PFSK-1 (cell line): ENCODE measurements around the gene OPA3.

ENCODE experiments used
- FOXP2 ChIP-seq: optimal IDR thresholded peaks from 2 replicates; pipeline ENCODE3; 2011; ENCODE audit warnings: borderline replicate concordance, control low read depth, inconsistent platforms; ENCODE audit not compliant: insufficient read depth; ENCODE audit errors: extremely low read length, extremely low read depth
- POLR2AphosphoS5 ChIP-seq: IDR thresholded peaks from 2 replicates; pipeline ENCODE4 v1.6.1; 2012; ENCODE audit warnings: low read depth, mild to moderate bottlenecking, control low read depth, low read length, moderate library complexity
- REST ChIP-seq, 2 experiments: IDR thresholded peaks; 2 replicates each; pipeline versions ENCODE4 v1.6.1 to v1.8.0; 2011 to 2012; ENCODE audit warnings: low read depth in 2 of 2, low read length in 2 of 2, control low read depth in 1 of 2, inconsistent platforms in 1 of 2, mild to moderate bottlenecking in 1 of 2, moderate library complexity in 1 of 2; ENCODE audit not compliant: insufficient read depth in 1 of 2
- SIN3A ChIP-seq: IDR thresholded peaks from 2 replicates; pipeline ENCODE4 v1.6.1; 2012; ENCODE audit warnings: mild to moderate bottlenecking, low read length, moderate library complexity, borderline replicate concordance; ENCODE audit not compliant: insufficient read depth
- TAF1 ChIP-seq: IDR thresholded peaks from 2 replicates; pipeline ENCODE4 v1.6.1; 2012; ENCODE audit warnings: low read length, control low read depth, borderline replicate concordance; ENCODE audit not compliant: insufficient read depth

OPA3 gene

GRCh38 chr19:45523642-45524256, 60.9 kb downstream of the OPA3 start:
- no peak for TF ChIP-seq REST (IDR thresholded peaks at IDR 0.05; ENCODE audit: insufficient read depth in 1 of 2, low read depth in 2 of 2, low read length in 2 of 2)
- no peak for TF ChIP-seq SIN3A
- no peak for TF ChIP-seq FOXP2
- no peak for TF ChIP-seq TAF1
- TF ChIP-seq POLR2AphosphoS5: no peak

GRCh38 chr19:45522010-45522941, 62.3 kb downstream of the OPA3 start:
- TF ChIP-seq SIN3A (no peak), REST (IDR thresholded peaks at IDR 0.05; ENCODE audit: insufficient read depth in 1 of 2, low read depth in 2 of 2, low read length in 2 of 2) (no peak), FOXP2 (no peak), TAF1 (no peak), POLR2AphosphoS5 (no peak)

GRCh38 chr19:45518469-45518826, 66.2 kb downstream of the OPA3 start:
- TF ChIP-seq REST (IDR thresholded peaks at IDR 0.05; ENCODE audit: insufficient read depth in 1 of 2, low read depth in 2 of 2, low read length in 2 of 2) (no peak), SIN3A (no peak), POLR2AphosphoS5 (no peak), FOXP2 (no peak), TAF1 (no peak)

- no peak for TF ChIP-seq REST (IDR thresholded peaks at IDR 0.05; ENCODE audit: insufficient read depth in 1 of 2, low read depth in 2 of 2, low read length in 2 of 2)
- TF ChIP-seq TAF1: no peak
- TF ChIP-seq POLR2AphosphoS5: no peak
- TF ChIP-seq SIN3A: no peak
These were observed 66.7 kb downstream of the OPA3 start for GRCh38 chr19:45517641-45518468.
